B cell (primary cell): ENCODE measurements around the gene NRBP1.

Source experiments
- EZH2 ChIP-seq: IDR thresholded peaks from 2 replicates; pipeline ENCODE4 v1.6.1; 2012; ENCODE audit warnings: borderline replicate concordance, low read depth, mild to moderate bottlenecking, moderate library complexity, low read length; ENCODE audit not compliant: insufficient read depth, poor library complexity, severe bottlenecking
- TF ChIP-seq, protein P1 (sequence below): fragments of 200-600 bp; IDR thresholded peaks from one replicate; pipeline ENCODE4 v1.8.0; 2022; ENCODE audit warnings: antibody characterized with exemption, mild to moderate bottlenecking

DNA sequence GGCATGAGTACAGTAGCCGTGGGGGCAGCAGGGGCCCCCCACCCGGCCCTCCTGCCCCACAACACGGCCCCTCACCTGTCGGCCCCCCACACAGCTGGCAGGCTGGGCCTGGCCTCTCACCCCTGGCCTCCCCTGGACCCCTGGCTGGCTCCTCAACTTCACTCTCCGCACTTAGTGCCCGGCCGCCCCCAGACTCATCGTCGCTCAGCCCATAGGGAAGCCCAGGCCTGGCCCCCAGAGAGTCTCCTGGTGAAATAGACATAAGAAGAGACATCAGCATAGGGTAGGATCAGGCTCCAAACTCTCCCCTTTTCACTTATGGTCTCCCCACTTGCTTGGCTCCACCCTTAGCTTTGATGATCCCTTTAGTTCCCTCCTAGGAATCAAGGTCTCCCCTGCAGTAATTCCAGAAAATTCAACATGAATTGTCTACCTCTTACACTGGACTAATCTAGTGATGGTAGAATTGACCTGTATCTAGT lies 49.6 kb upstream of the NRBP1 start:
- TF ChIP-seq, protein P1, sequence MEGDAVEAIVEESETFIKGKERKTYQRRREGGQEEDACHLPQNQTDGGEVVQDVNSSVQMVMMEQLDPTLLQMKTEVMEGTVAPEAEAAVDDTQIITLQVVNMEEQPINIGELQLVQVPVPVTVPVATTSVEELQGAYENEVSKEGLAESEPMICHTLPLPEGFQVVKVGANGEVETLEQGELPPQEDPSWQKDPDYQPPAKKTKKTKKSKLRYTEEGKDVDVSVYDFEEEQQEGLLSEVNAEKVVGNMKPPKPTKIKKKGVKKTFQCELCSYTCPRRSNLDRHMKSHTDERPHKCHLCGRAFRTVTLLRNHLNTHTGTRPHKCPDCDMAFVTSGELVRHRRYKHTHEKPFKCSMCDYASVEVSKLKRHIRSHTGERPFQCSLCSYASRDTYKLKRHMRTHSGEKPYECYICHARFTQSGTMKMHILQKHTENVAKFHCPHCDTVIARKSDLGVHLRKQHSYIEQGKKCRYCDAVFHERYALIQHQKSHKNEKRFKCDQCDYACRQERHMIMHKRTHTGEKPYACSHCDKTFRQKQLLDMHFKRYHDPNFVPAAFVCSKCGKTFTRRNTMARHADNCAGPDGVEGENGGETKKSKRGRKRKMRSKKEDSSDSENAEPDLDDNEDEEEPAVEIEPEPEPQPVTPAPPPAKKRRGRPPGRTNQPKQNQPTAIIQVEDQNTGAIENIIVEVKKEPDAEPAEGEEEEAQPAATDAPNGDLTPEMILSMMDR = no peak
- TF ChIP-seq EZH2 = no peak
